ENCODE results near the gene KLHL18. TPM values are rescaled to one million over a fixed set of nuclear protein-coding genes. Genes with fewer than 3 reads are reported as not detected.
A peak's percentile ranks its signal among the peaks of the same experiment; 100 is the strongest.

KLHL18 gene
- total and polyA plus RNA-seq, 3 donors from 2014 or later = 17.6 to 26.2 (median 24.7) TPM

GRCh38 chr3:47319956-47320355, 37.2 kb downstream of the KLHL18 start:
- H3K36me3 ChIP-seq (ENCODE audit: low read depth, missing control alignments) = no peaks in the 10 kb centered on the region
- no peaks in the 10 kb centered on the region for H3K27me3 ChIP-seq
- intact Hi-C loops (cut with DNase I; ENCODE audit: low total_unique reads) = no loop called here
- TF ChIP-seq CTCF (IDR thresholded peaks at IDR 0.05) (no peak), POLR2A (IDR thresholded peaks at IDR 0.05) (no peak)
- H3K9me3 ChIP-seq = no peaks in the 10 kb centered on the region
- DNase-seq = no peak
- 49 to 73% methylated on average over 2 of the region's 2 CpGs for WGBS, 2 donors
- H3K27ac ChIP-seq = no peak overlapping the region
- H3K4me1 ChIP-seq = peaks cover 5% of the 10 kb centered on the region
- H3K4me3 ChIP-seq = no peak overlapping the region

- TF ChIP-seq POLR2A (IDR thresholded peaks at IDR 0.05) = no peak
- Histone ChIP-seq H3K4me1 (no peaks in the 10 kb centered on the region), H3K27ac (no peak overlapping the region), H3K36me3 (ENCODE audit: low read depth, missing control alignments) (no peaks in the 10 kb centered on the region), H3K27me3 (no peaks in the 10 kb centered on the region), H3K4me3 (no peak overlapping the region), H3K9me3 (no peaks in the 10 kb centered on the region)
- no peak for DNase-seq
- WGBS, 2 donors = 77 to 81% methylated on average over 8 of the region's 8 CpGs
- intact Hi-C loops (cut with DNase I; ENCODE audit: low total_unique reads) = no loop called here
Measured at GRCh38 chr3:47323431-47324277, 40.9 kb downstream of the KLHL18 start.

GRCh38 chr3:47324278-47324865, 41.6 kb downstream of the KLHL18 start:
- H3K4me1 ChIP-seq = no peaks in the 10 kb centered on the region
- no peaks in the 10 kb centered on the region for H3K9me3 ChIP-seq
- no peaks in the 10 kb centered on the region for H3K27me3 ChIP-seq
- TF ChIP-seq POLR2A (IDR thresholded peaks at IDR 0.05) (no peak), CTCF (IDR thresholded peaks at IDR 0.05) (peak; percentile 21 to 71 (median 56))
- WGBS, 2 donors = 32 to 35% methylated on average over 2 of the region's 2 CpGs
- intact Hi-C loops (cut with DNase I; ENCODE audit: low total_unique reads) = no loop called here
- H3K36me3 ChIP-seq (ENCODE audit: low read depth, missing control alignments) = no peaks in the 10 kb centered on the region
- H3K4me3 ChIP-seq = no peak overlapping the region
- no peak overlapping the region for H3K27ac ChIP-seq
- DNase-seq = peak; percentile 72

GRCh38 chr3:47333907-47334306, 51.2 kb downstream of the KLHL18 start:
- no peak for TF ChIP-seq POLR2A (IDR thresholded peaks at IDR 0.05)
- no peak for TF ChIP-seq CTCF (IDR thresholded peaks at IDR 0.05)
- no peaks in the 10 kb centered on the region for H3K36me3 ChIP-seq (ENCODE audit: low read depth, missing control alignments)

GRCh38 chr3:47337656-47338055, 54.9 kb downstream of the KLHL18 start:
- intact Hi-C loops (cut with DNase I; ENCODE audit: low total_unique reads) = no loop called here
- 92 to 95% methylated on average over 5 of the region's 5 CpGs for WGBS, 2 donors

More at GRCh38 chr3:47333907-47334306, 51.2 kb downstream of the KLHL18 start:
- H3K4me1 ChIP-seq = no peaks in the 10 kb centered on the region
- H3K27me3 ChIP-seq = no peaks in the 10 kb centered on the region
- intact Hi-C loops (cut with DNase I; ENCODE audit: low total_unique reads) = no loop called here
- H3K9me3 ChIP-seq = no peaks in the 10 kb centered on the region
- no peak for DNase-seq
- no peak overlapping the region for H3K4me3 ChIP-seq
- H3K27ac ChIP-seq = no peak overlapping the region
- WGBS, 2 donors = 73 to 76% methylated on average over 3 of the region's 3 CpGs

More at GRCh38 chr3:47337656-47338055, 54.9 kb downstream of the KLHL18 start:
- no peaks in the 10 kb centered on the region for H3K9me3 ChIP-seq
- no peak overlapping the region for H3K4me3 ChIP-seq
- no peaks in the 10 kb centered on the region for H3K27me3 ChIP-seq
- no peak for DNase-seq
- H3K4me1 ChIP-seq = no peaks in the 10 kb centered on the region
- TF ChIP-seq CTCF (IDR thresholded peaks at IDR 0.05) (no peak), POLR2A (IDR thresholded peaks at IDR 0.05) (no peak)
- no peaks in the 10 kb centered on the region for H3K36me3 ChIP-seq (ENCODE audit: low read depth, missing control alignments)
- H3K27ac ChIP-seq = no peak overlapping the region
